ENCODE data around the gene SH3PXD2B.
"Not testable (repeated sequence)": the region's sequence is repeated elsewhere in the genome, so short reads cannot be mapped to it uniquely, and the experiment has no call there.

The SH3PXD2B gene

DNA sequence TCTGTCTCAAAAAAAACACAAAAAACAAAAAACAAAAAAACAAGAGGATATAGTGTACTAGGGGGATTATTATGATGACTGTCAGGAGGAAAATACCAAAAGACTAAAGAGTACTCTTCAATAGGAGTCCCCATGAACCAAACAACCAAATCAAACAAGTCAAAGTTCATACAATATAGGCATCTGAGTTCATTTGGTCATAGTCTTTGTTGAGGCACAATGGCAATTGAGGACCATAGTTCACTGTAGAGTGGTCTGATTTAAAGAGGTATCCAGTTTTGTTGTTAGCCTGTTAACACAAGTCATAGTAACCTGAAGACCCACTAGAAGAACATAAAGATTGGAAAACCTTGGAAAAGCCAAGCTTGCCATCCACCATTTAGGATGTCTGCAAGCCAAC lies 159.5 kb downstream of the SH3PXD2B start:
- no peak for DNase-seq (ENCODE audit: low read depth in 2 of 2)

DNA sequence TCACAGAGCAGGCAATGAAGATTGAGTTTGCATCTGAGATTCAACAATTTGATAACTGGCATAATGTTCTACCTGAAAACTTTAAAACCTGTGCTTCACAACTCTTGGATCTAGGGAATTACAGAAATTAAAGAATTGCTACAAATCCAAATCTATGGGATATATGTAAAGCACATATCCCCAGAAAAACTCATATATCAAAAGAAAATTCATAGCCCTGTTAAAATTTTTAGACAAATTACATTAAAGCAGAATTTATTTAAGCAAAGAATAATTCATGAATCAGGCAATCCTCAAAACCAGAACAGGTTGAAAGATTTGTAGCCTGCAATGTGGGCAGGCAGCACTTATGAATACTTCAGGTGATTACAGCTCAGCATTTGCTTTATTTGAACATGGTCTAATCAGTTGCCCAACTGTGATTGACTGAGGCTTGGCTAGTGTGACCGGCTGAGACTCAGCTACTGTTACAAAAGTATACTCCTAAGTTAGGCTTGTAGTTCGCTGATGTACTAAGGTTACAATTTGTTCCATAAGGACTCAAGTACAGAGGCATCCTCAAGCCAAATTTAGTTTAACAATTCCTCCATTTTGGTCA lies 160.5 kb downstream of the SH3PXD2B start:
- no peak for DNase-seq (ENCODE audit: low read depth in 2 of 2)

DNA sequence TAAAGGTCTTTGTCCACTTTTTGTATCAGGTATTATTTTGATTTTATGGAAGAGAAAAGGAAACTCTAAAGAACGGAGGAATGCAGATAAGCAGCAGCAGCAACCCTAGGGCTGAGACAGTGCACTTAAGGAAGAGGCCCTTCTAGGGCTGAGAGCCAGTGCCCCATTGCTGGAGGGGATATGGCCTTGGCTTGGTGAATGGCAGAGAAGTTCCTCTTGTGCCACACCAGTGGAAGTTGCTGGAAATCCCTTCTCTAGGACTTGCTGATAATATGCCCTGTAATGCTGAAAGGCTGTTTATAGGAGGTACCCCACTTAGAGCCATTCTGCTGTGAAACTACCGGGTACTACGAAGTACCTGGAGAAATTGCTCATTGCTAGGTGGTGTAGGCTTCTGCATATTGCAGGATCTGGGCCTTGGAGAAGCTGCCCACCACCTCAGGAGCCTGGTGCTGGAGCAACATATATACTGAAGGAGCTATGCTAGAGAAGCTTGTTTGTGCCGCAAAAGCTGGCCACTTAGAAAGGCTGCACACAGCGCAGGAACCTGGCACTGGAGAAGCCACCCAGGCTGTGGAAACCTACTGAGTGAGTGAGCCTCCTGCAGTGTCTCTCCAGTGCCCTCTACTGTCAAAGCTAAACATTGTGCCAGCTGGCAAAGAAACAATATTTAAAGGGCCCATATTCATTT lies 161.1 kb downstream of the SH3PXD2B start:
- DNase-seq (ENCODE audit: low read depth in 2 of 2): peak; percentile 32 to 41

DNA sequence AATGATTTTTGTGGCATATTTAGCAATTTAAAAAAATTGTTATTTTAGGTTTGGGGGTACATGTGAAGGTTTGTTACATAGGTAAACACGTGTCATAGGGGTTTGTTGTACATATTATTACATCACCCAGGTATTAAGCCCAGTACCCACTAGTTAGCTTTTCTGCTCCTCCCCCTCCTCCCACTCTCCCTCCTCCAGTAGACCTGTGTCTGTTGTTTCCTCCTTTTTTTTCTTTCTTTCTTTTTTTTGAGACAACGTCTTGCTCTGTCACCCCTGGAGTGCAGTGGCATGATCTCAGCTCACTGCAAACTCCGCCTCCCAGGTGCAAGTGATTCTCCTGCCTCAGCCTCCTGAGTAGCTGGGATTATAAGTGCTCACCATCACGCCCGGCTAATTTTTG lies 162.5 kb downstream of the SH3PXD2B start:
- DNase-seq (ENCODE audit: low read depth in 2 of 2): not testable (repeated sequence)

DNA sequence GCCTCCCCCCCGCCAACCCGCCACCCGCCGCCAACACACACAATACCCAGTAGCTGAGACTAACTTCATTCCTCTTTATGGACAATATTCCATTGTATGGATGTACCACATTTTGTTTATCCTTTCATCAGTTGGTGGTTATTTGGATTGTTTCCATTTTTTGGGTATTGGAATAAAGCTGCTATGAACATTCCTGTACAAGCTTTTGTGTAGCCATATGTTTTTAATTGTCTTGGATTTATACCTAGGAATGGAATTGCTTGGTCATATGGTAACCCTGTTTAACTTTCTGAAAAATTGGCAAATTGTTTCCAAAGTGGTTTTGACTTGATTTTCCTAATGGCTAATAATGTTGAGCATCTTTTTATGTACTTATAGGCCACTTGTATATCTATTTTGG lies 165.9 kb downstream of the SH3PXD2B start:
- no peak for DNase-seq (ENCODE audit: low read depth in 2 of 2)

DNA sequence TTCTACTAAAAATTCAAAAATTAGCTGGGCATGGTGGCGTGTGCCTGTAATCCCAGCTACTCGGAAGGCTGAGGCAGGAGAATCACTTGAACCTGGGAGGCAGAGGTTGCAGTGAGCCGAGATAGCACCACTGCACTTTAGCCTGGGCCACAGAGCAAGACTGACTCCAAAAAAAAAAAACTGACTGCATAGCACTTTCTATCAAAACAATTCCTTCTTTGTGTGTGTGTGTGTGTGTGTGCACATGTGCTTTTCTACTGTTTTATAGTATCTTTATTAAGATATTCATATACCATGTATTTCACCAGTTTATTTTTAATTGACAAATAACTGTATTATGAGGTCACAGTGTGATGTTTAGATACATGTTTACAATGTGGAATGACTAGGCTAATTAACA lies 167.2 kb downstream of the SH3PXD2B start:
- not testable (repeated sequence) for DNase-seq (ENCODE audit: low read depth in 2 of 2)

DNA sequence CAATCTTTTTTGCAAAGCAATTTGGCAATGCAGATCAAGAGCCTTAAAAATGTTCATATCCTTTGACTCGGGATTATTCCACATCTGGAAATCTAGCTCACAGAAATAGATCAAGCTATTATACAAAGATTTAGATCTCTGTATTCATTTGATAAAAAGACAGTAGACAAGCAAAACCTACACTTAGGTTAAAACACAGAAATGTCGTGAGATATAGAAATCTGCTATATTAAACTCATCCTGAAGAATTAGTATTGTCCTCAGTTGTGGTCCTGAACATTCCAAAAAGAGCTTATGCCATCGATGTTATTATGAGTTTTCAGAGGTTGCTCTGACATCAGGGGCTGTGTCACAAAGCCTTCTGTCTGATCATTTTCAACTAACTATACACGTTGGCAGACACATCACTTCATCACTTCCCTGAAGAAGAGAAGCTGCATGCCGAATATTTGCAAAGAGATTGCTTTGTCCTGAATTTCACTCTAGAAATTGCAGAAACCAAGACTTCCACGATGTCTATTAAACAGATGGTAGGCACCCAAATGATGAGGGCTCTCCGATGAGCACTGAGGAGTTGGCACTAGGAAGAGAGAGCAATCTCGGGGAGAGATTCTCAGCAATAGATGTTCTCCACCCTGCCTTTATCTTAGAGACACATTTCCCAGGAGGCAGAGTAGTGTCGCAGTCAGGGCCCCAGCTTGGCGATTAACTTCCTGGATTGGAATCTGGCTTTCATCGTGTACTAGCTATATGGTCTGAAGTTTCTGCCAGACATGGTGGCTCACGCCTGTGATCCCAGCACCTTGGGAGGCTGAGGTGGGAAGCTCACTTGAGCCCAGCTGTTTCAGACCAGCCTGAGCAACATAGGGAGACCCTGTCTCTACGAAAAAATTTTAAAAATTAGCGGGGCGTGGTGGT lies 168.8 kb downstream of the SH3PXD2B start:
- no peak for DNase-seq (ENCODE audit: low read depth in 2 of 2)

DNA sequence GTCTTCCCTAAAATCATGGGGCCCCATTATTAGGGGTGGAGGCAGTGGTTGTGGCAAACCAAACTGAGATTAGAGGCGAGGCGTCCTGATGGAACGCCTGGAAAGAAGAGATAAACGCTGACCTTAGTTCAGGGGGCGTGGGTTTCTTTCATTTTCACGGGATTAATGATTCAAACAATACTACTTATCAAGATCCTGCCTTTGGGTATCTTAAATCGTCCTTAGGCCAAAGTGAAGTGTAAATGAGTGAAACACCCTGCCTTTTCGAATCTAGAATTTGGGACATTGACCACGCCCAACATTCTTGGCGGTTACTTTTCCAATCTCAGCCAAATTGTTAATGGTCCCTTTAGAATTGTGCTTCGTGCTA lies 169.7 kb downstream of the SH3PXD2B start:
- DNase-seq (ENCODE audit: low read depth in 2 of 2): no peak

DNA sequence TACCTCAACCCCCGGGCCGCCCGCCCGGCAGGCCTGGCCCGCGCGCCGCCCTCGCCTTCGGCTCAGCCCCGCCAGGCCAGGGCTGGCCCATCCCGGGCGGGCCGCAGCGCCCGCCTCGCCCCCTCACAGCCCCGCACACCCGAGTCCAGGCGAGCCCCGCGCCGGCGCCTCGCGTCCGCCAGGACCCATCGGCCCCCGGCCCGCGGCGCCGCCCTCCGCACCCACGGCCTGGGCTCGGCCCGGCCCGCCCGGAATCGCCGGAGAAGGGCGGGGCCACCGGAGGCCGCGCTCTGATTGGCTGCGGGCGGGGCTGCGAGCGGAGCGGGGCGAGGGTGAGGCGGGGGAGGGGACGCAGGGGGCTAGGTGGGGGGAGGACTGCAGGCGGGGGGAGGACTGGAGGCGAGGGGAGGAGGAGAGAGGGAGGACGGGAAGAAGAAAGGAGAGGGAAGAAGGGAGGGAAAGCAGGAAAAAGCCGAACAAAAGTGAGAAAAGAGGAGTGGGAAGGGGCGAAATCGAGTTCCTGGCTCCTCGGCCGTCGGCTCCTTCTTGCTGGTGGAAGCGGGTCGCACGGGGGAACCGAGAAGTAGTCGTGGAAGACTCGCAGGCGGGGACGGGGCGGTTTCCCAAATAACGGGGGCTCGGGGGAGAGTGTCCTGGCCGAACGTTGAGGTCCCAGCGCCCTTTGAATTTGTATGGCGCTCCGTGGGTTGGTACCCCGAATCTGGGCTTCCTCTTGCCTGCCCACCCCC lies 170.3 kb downstream of the SH3PXD2B start:
- DNase-seq (ENCODE audit: low read depth in 2 of 2): peak; percentile 69 to 70

DNA sequence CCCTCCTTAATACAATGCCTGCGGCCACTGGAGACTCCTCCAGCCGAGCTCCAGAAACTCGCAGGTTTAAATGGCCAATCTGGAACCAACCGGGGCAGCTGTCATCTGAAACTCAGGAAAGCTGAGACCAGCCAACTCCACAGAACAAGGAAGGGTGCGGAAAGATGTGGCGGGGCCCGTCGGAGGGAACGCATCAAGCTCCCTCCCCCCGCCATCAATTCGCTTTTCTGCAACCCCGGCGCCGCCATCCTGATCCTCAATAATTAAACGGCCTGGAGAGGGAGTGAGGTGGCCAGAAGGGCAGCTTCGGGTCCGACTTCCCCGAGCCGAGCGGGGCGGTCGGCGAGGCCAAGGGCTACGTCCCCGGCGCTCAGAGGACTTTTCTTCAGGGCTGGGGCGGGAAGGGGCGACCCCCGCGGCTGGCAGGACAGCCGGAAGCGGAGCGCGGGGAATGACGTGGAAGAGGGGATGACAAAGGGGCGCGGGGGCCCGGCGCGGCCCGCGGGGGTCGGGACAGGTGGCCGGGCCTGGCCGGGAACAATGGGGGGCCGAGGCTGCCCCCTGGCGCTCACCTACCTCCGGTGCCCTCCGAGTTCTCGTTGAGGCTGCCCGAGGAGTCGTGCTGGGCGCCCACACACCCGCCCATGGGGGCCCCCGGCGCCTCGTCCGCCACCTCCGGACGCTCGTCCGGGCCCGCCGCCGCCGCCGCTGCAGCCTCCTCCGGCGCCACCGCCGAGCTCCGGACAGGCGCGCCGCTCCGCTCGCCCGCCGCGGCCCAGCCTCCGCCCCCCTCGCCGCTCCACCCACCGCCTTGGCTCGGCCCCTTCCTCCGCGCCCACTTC lies 171.1 kb downstream of the SH3PXD2B start, which contains the start of gene UBTD2:
Gene UBTD2 (minus strand): TSS at position 745 of the 842 bp plus-strand sequence. CDS start 99 bp downstream, at position 646.
- peak; percentile 68 for DNase-seq (ENCODE audit: low read depth in 2 of 2)

DNA sequence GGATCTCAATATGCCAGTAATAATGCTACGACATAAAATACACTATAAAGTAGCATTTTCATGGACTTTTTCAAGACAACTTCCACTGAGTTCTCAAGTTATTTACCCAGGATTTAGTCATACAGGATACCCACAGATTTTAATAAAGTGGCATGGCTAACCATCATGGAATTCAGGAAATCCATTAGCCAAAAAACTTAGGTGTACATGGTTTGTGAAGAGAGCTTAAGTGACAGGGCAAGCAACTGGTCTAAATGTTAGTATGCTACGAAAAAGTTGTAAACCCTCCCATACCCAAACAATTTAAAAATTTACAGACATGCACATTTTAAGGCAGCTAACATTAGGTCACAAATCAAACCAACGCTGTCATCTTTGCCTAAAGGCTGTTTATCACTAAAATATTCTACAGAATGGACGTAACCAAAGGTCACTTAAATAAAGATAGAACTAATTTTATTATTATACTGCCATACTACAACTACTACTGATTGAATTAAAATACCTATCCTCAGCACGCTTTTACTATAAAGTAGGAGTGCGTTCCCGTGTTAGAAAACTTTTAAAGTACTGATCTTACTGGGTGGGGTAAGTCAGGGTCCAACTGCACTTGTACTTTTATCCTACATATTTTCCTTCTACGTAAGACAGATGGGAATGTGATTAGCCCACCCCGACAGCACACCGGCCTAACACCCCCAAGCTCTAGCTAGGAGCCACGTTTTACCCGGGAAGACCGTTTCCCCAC lies 171.9 kb downstream of the SH3PXD2B start:
- DNase-seq (ENCODE audit: low read depth in 2 of 2): no peak

DNA sequence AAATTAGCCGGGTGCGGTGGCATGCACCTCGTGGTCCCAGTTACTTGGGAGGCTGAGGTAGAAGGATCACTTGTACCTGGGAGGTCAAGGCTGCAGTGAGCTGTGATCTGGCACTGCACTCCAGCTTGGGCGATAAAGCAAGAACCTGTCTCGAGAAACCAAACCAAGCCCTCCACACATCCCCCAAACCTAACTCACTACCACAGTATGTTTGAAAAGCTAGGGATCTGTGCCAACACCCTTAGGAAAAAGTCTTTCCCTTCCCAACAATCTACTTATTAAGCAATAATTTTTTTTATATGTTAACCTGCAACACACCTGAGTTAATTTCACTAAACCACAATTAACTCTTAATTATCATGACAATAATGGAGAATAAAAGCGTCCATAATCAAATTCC lies 173.0 kb downstream of the SH3PXD2B start:
- no peak for DNase-seq (ENCODE audit: low read depth in 2 of 2)

DNA sequence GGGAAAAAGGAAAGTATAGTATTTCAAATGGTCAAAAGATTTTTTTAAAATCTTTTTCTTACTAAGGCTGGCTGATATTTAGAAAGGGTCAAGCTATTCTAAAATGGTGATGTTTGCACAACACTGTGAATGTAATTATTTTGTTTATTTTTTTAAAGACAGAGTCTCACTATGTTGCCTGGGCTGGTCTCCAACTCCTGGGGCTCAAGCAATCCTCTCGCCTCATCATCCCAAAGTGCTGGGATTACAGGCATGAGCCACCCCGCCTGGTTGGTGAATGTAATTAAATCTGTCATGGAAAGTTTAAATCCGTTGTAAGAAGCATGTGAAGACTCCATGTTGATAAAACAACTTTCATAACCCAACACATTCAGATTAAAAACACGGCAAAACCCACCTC lies 173.4 kb downstream of the SH3PXD2B start:
- no peak for DNase-seq (ENCODE audit: low read depth in 2 of 2)

DNA sequence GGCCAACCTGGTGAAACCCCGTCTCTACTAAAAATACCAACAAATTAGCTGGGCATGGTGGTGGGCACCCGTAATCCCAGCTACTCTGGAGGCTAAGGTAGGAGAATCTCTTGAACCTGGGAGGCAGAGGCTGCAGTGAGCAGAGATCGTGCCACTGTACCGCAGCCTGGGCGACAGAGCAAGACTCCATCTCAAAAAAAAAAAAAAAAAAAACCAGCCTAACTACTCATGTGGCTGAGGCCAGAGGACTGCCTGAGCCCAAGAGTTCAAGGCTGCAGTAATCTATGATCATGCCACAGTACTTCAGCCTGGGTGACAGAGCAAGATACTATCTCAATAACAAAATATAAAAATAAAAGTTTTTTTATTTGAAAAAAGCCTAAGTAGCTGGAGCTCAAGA lies 174.0 kb downstream of the SH3PXD2B start:
- DNase-seq (ENCODE audit: low read depth in 2 of 2): no peak

DNA sequence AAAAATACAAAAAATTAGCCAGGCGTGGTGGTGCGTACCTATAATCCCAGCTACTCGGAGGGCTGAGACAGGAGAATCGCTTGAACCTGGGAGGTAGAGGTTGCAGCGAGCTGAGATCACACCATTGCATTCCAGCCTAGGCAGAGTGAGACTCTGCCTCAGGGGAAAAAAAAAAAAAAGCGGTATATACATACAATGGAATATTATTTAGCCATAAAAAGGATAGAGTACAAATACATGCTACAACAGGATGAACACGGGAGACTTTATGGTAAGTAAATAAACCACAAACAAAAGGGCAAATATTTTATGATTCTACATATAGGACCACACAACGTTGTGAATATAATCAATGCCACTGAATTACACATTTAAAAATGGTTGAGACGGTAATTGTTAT lies 176.0 kb downstream of the SH3PXD2B start:
- DNase-seq (ENCODE audit: low read depth in 2 of 2): no peak

DNA sequence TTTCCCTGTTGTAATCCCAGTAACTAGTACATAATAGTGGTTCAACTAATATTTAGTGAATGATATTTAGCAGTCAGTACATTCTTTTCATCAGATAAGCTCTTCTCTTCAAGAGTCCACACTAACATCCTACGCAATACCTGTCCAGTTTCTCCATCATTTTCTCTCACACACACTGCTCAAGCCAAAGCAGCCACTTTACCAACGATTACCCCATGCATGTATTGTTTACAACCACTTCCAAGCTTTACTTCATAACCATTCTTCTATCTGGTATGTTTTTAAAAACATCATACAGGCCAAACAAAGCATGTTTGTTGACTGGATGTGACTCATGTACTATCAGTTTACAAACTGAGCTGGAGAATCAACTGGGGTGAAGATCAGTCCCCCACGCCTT lies 178.1 kb downstream of the SH3PXD2B start:
- no peak for DNase-seq (ENCODE audit: low read depth in 2 of 2)

Measured in stimulated activated CD8-positive, alpha-beta memory T cell treated with anti-CD3 and anti-CD28 coated beads, Interleukin-15, amount 100 ng/mL, for 48 hours (primary cell).